Dendritic cell treated with granulocyte-macrophage colony-stimulating factor and Interleukin-4, amounts not matched to agents 40 ng/mL and 50 ng/mL, for 4 days (primary cell): ENCODE results near the gene FAM241B.

Source experiments
- H3K27ac Mint-ChIP-seq: one replicate; pipeline ENCODE4 v1.8.0; 2022; ENCODE audit warnings: mild to moderate bottlenecking, mixed read lengths
- H3K27me3 Mint-ChIP-seq: one replicate; pipeline ENCODE4 v1.8.0; 2022; ENCODE audit warnings: mild to moderate bottlenecking, mixed read lengths
- H3K36me3 Mint-ChIP-seq: one replicate; pipeline ENCODE4 v1.8.0; 2022; ENCODE audit warnings: low read depth, mixed read lengths
- H3K4me1 Mint-ChIP-seq: one replicate; pipeline ENCODE4 v1.8.0; 2022; ENCODE audit warnings: low read depth, mixed read lengths
- H3K4me3 Mint-ChIP-seq: one replicate; pipeline ENCODE4 v1.8.0; 2022; ENCODE audit warnings: mild to moderate bottlenecking, moderate library complexity, mixed read lengths
- H3K9me3 Mint-ChIP-seq: one replicate; pipeline ENCODE4 v1.8.0; 2022; ENCODE audit warnings: mixed read lengths
- intact Hi-C: fragments of 100-400 bp; cut with micrococcal nuclease; formaldehyde crosslinking; loops from one replicate; pipeline ENCODE4 v1.15.0; 2022

Gene FAM241B

GRCh38 chr10:69629897-69630650 is at the start of gene FAM241B:
Gene FAM241B (plus strand): TSS chr10:69630247. CDS start chr10:69631744, 1,497 bp downstream.
- Mint-ChIP-seq H3K4me3 (no peak within 1 kb of the TSS), H3K27me3 (peaks cover 43% of the 10 kb centered on the region), H3K4me1 (no peaks in the 10 kb centered on the region), H3K27ac (no peak within 1 kb of the TSS), H3K9me3 (peaks cover 5% of the 10 kb centered on the region), H3K36me3 (no peaks in the 10 kb centered on the region)
- intact Hi-C loops: loop anchor here (10.0 kb wide), 1 partner anchor 205 kb away; no protein-coding TSS in a partner anchor

GRCh38 chr10:69580435-69580834 is 49.6 kb upstream of the FAM241B start:
- Mint-ChIP-seq H3K27me3 (peaks cover 59% of the 10 kb centered on the region), H3K36me3 (no peaks in the 10 kb centered on the region), H3K4me1 (peaks cover 5% of the 10 kb centered on the region), H3K27ac (no peak overlapping the region), H3K4me3 (no peak overlapping the region), H3K9me3 (no peaks in the 10 kb centered on the region)
- intact Hi-C loops: no loop called here

- Mint-ChIP-seq H3K36me3 (no peaks in the 10 kb centered on the region), H3K27me3 (peaks cover 42% of the 10 kb centered on the region), H3K9me3 (no peaks in the 10 kb centered on the region), H3K4me1 (no peaks in the 10 kb centered on the region), H3K4me3 (no peak overlapping the region), H3K27ac (no peak overlapping the region)
- intact Hi-C loops: no loop called here
Measured at GRCh38 chr10:69583106-69583505, 46.9 kb upstream of the FAM241B start.

GRCh38 chr10:69584624-69585023 is 45.4 kb upstream of the FAM241B start:
- H3K9me3 Mint-ChIP-seq: no peaks in the 10 kb centered on the region
- peaks cover 34% of the 10 kb centered on the region for H3K27me3 Mint-ChIP-seq
- intact Hi-C loops: no loop called here
- no peaks in the 10 kb centered on the region for H3K36me3 Mint-ChIP-seq
- no peak overlapping the region for H3K27ac Mint-ChIP-seq
- H3K4me1 Mint-ChIP-seq: no peaks in the 10 kb centered on the region
- no peak overlapping the region for H3K4me3 Mint-ChIP-seq

GRCh38 chr10:69588358-69588757 is 41.7 kb upstream of the FAM241B start:
- Mint-ChIP-seq H3K4me1 (no peaks in the 10 kb centered on the region), H3K9me3 (no peaks in the 10 kb centered on the region), H3K27me3 (peaks cover 19% of the 10 kb centered on the region), H3K27ac (no peak overlapping the region), H3K4me3 (no peak overlapping the region), H3K36me3 (no peaks in the 10 kb centered on the region)
- intact Hi-C loops: no loop called here

- Mint-ChIP-seq H3K36me3 (no peaks in the 10 kb centered on the region), H3K9me3 (peaks cover 8% of the 10 kb centered on the region), H3K4me1 (no peaks in the 10 kb centered on the region), H3K4me3 (no peak overlapping the region), H3K27ac (no peak overlapping the region), H3K27me3 (peaks cover 29% of the 10 kb centered on the region)
- intact Hi-C loops: no loop called here
Measured at GRCh38 chr10:69600761-69601330, 29.2 kb upstream of the FAM241B start.

- Mint-ChIP-seq H3K9me3 (peaks cover 27% of the 10 kb centered on the region), H3K4me1 (no peaks in the 10 kb centered on the region), H3K27me3 (peaks cover 25% of the 10 kb centered on the region), H3K36me3 (no peaks in the 10 kb centered on the region), H3K27ac (no peak overlapping the region), H3K4me3 (no peak overlapping the region)
- intact Hi-C loops: no loop called here
Measured at GRCh38 chr10:69609077-69609476, 21.0 kb upstream of the FAM241B start.

- no peak overlapping the region for H3K27ac Mint-ChIP-seq
- no peaks in the 10 kb centered on the region for H3K36me3 Mint-ChIP-seq
- peaks cover 19% of the 10 kb centered on the region for H3K9me3 Mint-ChIP-seq
- intact Hi-C loops: no loop called here
- no peaks in the 10 kb centered on the region for H3K4me1 Mint-ChIP-seq
- peaks cover 28% of the 10 kb centered on the region for H3K27me3 Mint-ChIP-seq
- no peak overlapping the region for H3K4me3 Mint-ChIP-seq
Measured at GRCh38 chr10:69612760-69613159, 17.3 kb upstream of the FAM241B start.

- intact Hi-C loops: no loop called here
Measured at GRCh38 chr10:69614130-69614529, 15.9 kb upstream of the FAM241B start.

GRCh38 chr10:69616358-69616757 is 13.7 kb upstream of the FAM241B start:
- Mint-ChIP-seq H3K9me3 (no peaks in the 10 kb centered on the region), H3K4me1 (no peaks in the 10 kb centered on the region), H3K27ac (no peak overlapping the region), H3K27me3 (peaks cover 12% of the 10 kb centered on the region), H3K36me3 (no peaks in the 10 kb centered on the region), H3K4me3 (no peak overlapping the region)
- intact Hi-C loops: no loop called here

More at GRCh38 chr10:69614130-69614529, 15.9 kb upstream of the FAM241B start:
- H3K4me1 Mint-ChIP-seq: no peaks in the 10 kb centered on the region
- peaks cover 10% of the 10 kb centered on the region for H3K9me3 Mint-ChIP-seq
- no peak overlapping the region for H3K27ac Mint-ChIP-seq
- no peaks in the 10 kb centered on the region for H3K36me3 Mint-ChIP-seq
- H3K4me3 Mint-ChIP-seq: no peak overlapping the region
- peaks cover 22% of the 10 kb centered on the region for H3K27me3 Mint-ChIP-seq

GRCh38 chr10:69618746-69619145 is 11.3 kb upstream of the FAM241B start:
- peaks cover 12% of the 10 kb centered on the region for H3K27me3 Mint-ChIP-seq
- no peaks in the 10 kb centered on the region for H3K36me3 Mint-ChIP-seq
- H3K4me1 Mint-ChIP-seq: no peaks in the 10 kb centered on the region
- no peak overlapping the region for H3K4me3 Mint-ChIP-seq
- H3K27ac Mint-ChIP-seq: no peak overlapping the region
- intact Hi-C loops: no loop called here
- H3K9me3 Mint-ChIP-seq: peaks cover 7% of the 10 kb centered on the region

- no peaks in the 10 kb centered on the region for H3K4me1 Mint-ChIP-seq
- intact Hi-C loops: no loop called here
- H3K27me3 Mint-ChIP-seq: peaks cover 14% of the 10 kb centered on the region
- H3K27ac Mint-ChIP-seq: no peak overlapping the region
- no peaks in the 10 kb centered on the region for H3K36me3 Mint-ChIP-seq
- H3K4me3 Mint-ChIP-seq: no peak overlapping the region
- H3K9me3 Mint-ChIP-seq: peaks cover 16% of the 10 kb centered on the region
Measured at GRCh38 chr10:69619626-69620025, 10.4 kb upstream of the FAM241B start.

- intact Hi-C loops: no loop called here
- Mint-ChIP-seq H3K9me3 (peaks cover 26% of the 10 kb centered on the region), H3K4me3 (no peak overlapping the region), H3K36me3 (no peaks in the 10 kb centered on the region), H3K27me3 (peaks cover 18% of the 10 kb centered on the region), H3K27ac (no peak overlapping the region), H3K4me1 (no peaks in the 10 kb centered on the region)
Measured at GRCh38 chr10:69620625-69621024, 9.4 kb upstream of the FAM241B start.

- H3K4me1 Mint-ChIP-seq: no peaks in the 10 kb centered on the region
- peaks cover 26% of the 10 kb centered on the region for H3K27me3 Mint-ChIP-seq
- H3K27ac Mint-ChIP-seq: no peak overlapping the region
- H3K4me3 Mint-ChIP-seq: no peak overlapping the region
- intact Hi-C loops: no loop called here
- H3K36me3 Mint-ChIP-seq: no peaks in the 10 kb centered on the region
- peaks cover 26% of the 10 kb centered on the region for H3K9me3 Mint-ChIP-seq
Measured at GRCh38 chr10:69624245-69624786, 5.7 kb upstream of the FAM241B start.
